GM12872 (cell line): ENCODE data around the gene TGM6.

Source experiments
- TF ChIP-seq, protein P1 (sequence below): IDR thresholded peaks from 3 replicates; pipeline ENCODE4 v1.5.1; 2011; ENCODE audit warnings: low read depth, mild to moderate bottlenecking, low read length, moderate library complexity; ENCODE audit not compliant: insufficient read depth

The TGM6 gene

DNA sequence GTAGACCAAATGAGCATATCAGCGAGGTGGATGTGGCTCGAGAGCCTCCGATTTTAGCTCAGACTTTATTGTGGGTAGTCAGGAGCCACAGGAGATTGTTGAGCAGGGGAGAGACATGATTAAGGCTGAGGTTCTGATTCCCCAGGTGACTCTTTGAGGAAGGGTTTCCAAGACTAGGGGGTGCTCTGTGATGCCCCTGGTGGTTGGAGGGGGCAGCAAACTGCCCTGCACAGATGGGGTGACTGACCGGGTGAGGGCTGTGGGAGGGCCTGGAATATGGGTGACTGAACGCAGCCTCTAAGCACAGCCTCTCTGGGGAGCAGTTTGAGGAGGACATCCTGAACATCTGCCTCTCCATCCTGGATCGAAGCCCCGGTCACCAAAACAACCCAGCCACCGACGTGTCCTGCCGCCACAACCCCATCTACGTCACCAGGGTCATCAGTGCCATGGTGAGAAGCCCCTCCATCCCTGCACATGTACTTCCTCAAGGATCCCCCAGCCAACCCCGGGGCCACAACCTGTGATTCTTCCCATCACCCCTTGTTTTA lies 17.0 kb downstream of the TGM6 start:
- TF ChIP-seq, protein P1, sequence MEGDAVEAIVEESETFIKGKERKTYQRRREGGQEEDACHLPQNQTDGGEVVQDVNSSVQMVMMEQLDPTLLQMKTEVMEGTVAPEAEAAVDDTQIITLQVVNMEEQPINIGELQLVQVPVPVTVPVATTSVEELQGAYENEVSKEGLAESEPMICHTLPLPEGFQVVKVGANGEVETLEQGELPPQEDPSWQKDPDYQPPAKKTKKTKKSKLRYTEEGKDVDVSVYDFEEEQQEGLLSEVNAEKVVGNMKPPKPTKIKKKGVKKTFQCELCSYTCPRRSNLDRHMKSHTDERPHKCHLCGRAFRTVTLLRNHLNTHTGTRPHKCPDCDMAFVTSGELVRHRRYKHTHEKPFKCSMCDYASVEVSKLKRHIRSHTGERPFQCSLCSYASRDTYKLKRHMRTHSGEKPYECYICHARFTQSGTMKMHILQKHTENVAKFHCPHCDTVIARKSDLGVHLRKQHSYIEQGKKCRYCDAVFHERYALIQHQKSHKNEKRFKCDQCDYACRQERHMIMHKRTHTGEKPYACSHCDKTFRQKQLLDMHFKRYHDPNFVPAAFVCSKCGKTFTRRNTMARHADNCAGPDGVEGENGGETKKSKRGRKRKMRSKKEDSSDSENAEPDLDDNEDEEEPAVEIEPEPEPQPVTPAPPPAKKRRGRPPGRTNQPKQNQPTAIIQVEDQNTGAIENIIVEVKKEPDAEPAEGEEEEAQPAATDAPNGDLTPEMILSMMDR, result peak; percentile 44; the same call in 2 of the 3 replicates

DNA sequence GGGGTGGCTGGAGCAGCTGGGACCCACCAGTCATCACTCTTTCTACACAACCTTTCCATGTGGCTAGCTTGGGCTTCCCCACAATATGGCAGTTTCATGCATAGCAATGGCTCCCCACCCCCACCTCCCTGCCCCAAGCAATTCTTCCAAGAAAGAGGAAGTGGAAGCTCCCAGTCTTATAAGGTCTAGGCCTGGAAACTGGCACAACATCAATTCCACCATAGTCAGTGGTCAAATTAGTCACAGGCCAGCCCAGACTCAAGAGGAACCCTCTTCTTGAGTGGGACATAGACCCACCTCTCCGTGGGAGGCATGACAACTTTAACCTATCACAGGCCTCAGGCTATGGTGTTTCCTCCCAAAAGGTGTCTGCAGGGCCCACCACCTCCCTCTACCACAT lies 17.7 kb downstream of the TGM6 start:
- TF ChIP-seq, protein P1, result no peak

DNA sequence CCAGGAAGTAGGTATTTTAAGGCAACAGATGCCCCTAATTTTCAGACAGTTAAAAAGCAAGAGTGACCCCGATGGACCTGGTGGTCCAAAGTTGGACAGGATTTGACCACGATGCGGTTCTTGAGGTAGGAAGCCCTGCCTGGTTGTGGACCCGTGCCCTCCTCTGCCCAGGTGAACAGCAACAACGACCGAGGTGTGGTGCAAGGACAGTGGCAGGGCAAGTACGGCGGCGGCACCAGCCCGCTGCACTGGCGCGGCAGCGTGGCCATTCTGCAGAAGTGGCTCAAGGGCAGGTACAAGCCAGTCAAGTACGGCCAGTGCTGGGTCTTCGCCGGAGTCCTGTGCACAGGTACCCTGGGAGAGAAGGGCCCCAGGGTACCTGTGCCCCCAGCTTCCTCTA lies 18.7 kb downstream of the TGM6 start:
- TF ChIP-seq, protein P1, result no peak

DNA sequence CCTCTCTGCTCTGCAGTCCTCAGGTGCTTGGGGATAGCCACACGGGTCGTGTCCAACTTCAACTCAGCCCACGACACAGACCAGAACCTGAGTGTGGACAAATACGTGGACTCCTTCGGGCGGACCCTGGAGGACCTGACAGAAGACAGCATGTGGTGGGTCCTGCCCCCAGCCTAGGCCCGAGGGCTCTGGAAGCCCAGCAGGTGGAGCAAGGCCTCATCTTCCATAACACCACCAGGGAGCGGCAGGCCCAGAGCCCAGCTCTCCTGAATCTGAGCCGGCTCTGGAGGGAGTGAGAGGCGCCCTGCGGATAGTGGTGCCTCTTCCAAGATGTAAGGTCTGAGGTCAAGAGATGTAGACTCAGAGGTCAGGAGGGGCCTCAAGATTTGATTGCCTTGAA lies 19.6 kb downstream of the TGM6 start:
- TF ChIP-seq, protein P1, result no peak

DNA sequence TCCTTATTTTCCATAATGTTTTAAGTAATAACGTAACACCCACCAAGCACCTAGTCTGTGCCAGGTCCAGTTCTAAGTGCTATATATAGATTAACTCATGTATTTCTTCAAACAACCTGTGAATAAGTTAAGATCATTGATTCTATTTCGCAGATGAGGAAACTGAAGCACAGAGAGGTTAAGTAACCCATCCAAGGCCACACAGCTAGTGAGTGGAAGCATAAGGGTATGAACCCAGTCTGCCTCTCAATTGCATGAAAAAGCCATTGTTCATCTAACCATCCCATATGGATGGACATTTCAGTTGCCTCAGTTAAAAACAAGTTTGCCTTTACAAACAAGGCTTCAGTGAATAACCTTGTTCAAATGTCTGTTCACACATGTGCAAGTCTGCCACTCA lies 20.8 kb downstream of the TGM6 start:
- TF ChIP-seq, protein P1, result no peak

DNA sequence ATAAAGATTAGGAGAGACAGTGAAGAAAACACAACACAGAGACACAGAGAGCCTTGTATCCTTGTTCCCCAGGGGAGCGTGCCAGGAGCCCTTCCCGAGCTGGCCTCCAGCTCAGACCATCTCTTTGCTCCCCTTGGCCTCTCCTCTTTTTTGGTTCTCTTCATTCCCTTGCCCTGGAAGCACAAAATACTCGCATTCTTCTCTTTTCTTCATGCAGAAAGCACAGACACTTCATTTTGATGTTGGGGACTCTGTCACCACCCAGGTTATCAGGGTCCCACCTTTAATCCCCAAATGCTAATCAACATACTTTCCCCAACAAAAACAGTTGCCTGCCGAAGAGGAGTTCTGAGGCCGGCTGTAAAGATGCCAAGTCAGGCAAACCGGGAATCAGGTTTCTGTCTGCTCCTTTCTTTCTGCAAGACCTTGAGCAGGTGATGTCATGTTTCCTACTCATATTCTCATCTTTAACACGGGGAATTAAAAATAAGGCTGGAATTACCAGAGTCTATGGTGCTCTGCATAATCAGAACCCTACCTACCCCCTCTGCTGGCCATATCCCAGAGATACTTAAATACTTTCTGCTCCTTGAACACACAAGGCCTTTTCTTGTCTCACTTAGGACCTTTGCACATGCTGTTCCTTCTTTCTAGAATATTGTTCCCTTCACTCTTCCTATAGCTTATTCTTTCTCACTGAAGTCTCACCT lies 21.7 kb downstream of the TGM6 start:
- TF ChIP-seq, protein P1, result peak; percentile 21; the same call in 1 of the 3 replicates

DNA sequence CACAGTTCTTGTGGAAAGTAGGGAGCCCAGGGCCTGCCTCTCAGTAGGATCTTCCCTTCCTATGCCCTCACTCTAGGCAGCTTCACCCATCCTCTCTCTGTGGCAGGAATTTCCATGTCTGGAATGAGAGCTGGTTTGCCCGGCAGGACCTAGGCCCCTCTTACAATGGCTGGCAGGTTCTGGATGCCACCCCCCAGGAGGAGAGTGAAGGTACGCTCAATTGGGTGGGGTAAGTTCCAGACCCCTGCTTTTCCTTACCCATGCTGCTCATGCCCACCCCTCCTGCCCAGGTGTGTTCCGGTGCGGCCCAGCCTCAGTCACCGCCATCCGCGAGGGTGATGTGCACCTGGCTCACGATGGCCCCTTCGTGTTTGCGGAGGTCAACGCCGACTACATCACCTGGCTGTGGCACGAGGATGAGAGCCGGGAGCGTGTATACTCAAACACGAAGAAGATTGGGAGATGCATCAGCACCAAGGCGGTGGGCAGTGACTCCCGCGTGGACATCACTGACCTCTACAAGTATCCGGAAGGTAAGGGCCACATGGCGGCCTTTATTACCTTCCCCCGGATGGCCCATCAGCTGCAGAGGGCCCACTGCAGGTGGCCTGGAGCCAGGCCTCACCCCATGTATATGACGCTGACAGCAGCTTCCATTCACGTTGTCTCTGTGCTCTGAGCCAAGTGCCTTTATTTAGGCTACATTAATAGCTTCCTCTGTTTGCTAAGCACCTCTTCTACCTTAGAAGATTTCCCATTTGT lies 22.8 kb downstream of the TGM6 start:
- TF ChIP-seq, protein P1, result no peak
